ENCODE data around the gene NAV2. TPM values are rescaled to one million over a fixed set of nuclear protein-coding genes. Genes with fewer than 3 reads are reported as not detected.
"Not testable (repeated sequence)": the region's sequence is repeated elsewhere in the genome, so short reads cannot be mapped to it uniquely, and the experiment has no call there.

The NAV2 gene
- total RNA-seq, 1 donor from 2014 or later: 50.8 TPM

- DNase-seq (ENCODE audit: low spot score); intact Hi-C loops (cut with DNase I): not testable (repeated sequence)
Observed at GRCh38 chr11:19927403-19927802, 214.8 kb downstream of the NAV2 start.

- intact Hi-C loops (cut with DNase I): no loop called here
- no peak for DNase-seq (ENCODE audit: low spot score)
Observed at GRCh38 chr11:19929147-19929546, 216.5 kb downstream of the NAV2 start.

- intact Hi-C loops (cut with DNase I): no loop called here
- DNase-seq (ENCODE audit: low spot score): no peak
Observed at GRCh38 chr11:19929655-19930054, 217.0 kb downstream of the NAV2 start.

GRCh38 chr11:19931141-19931770 lies 218.6 kb downstream of the NAV2 start:
- DNase-seq (ENCODE audit: low spot score): no peak
- intact Hi-C loops (cut with DNase I): no loop called here

GRCh38 chr11:19931771-19932369 lies 219.2 kb downstream of the NAV2 start:
- no peak for DNase-seq (ENCODE audit: low spot score)
- intact Hi-C loops (cut with DNase I): no loop called here

GRCh38 chr11:19933132-19933735 lies 220.6 kb downstream of the NAV2 start:
- DNase-seq (ENCODE audit: low spot score): no peak

GRCh38 chr11:19933801-19934488 lies 221.3 kb downstream of the NAV2 start:
- intact Hi-C loops (cut with DNase I): no loop called here
- no peak for DNase-seq (ENCODE audit: low spot score)

More at GRCh38 chr11:19933132-19933735, 220.6 kb downstream of the NAV2 start:
- intact Hi-C loops (cut with DNase I): no loop called here

GRCh38 chr11:19934828-19935259 lies 222.2 kb downstream of the NAV2 start:
- intact Hi-C loops (cut with DNase I): no loop called here
- no peak for DNase-seq (ENCODE audit: low spot score)

- intact Hi-C loops (cut with DNase I): no loop called here
Observed at GRCh38 chr11:19935507-19935906, 222.9 kb downstream of the NAV2 start.

GRCh38 chr11:19936461-19936860 lies 223.8 kb downstream of the NAV2 start:
- intact Hi-C loops (cut with DNase I): no loop called here

More at GRCh38 chr11:19935507-19935906, 222.9 kb downstream of the NAV2 start:
- DNase-seq (ENCODE audit: low spot score): no peak

GRCh38 chr11:19938169-19938856 lies 225.7 kb downstream of the NAV2 start:
- intact Hi-C loops (cut with DNase I): no loop called here
- no peak for DNase-seq (ENCODE audit: low spot score)

More at GRCh38 chr11:19936461-19936860, 223.8 kb downstream of the NAV2 start:
- no peak for DNase-seq (ENCODE audit: low spot score)

GRCh38 chr11:19938866-19939265 lies 226.2 kb downstream of the NAV2 start:
- DNase-seq (ENCODE audit: low spot score): no peak
- intact Hi-C loops (cut with DNase I): no loop called here

GRCh38 chr11:19939415-19939929 lies 226.8 kb downstream of the NAV2 start:
- intact Hi-C loops (cut with DNase I): no loop called here
- no peak for DNase-seq (ENCODE audit: low spot score)

- intact Hi-C loops (cut with DNase I): no loop called here
- no peak for DNase-seq (ENCODE audit: low spot score)
Observed at GRCh38 chr11:19940831-19941230, 228.2 kb downstream of the NAV2 start.

GRCh38 chr11:19946681-19947080 lies 234.0 kb downstream of the NAV2 start:
- intact Hi-C loops (cut with DNase I): no loop called here

GRCh38 chr11:19947537-19948114 lies 235.0 kb downstream of the NAV2 start:
- DNase-seq (ENCODE audit: low spot score): no peak
- intact Hi-C loops (cut with DNase I): no loop called here

More at GRCh38 chr11:19946681-19947080, 234.0 kb downstream of the NAV2 start:
- no peak for DNase-seq (ENCODE audit: low spot score)

- intact Hi-C loops (cut with DNase I): loop anchor here (5.0 kb wide), 1 partner anchor 163 kb away; no protein-coding TSS in a partner anchor
- no peak for DNase-seq (ENCODE audit: low spot score)
Observed at GRCh38 chr11:19949606-19950005, 237.0 kb downstream of the NAV2 start.

- intact Hi-C loops (cut with DNase I): loop anchor here (1.0 to 5.0 kb wide), 2 partner anchors 161 to 181 kb away; no protein-coding TSS in a partner anchor
- no peak for DNase-seq (ENCODE audit: low spot score)
Observed at GRCh38 chr11:19951558-19952115, 239.0 kb downstream of the NAV2 start.

Data from cardiac septum (tissue), 1 donor.